HL-60/S4 treated with retinoic acid at 250 ng/mL for 4 days and 3 days (cell line): ENCODE data around the gene SCAMP3.

Experiments used
- in situ Hi-C: fragments of 300-500 bp; cut with MboI; formaldehyde crosslinking; loops from 2 replicates; pipeline ENCODE4 v1.7.0; 2022; ENCODE audit warnings: low sequenced_read_pairs

SCAMP3 gene

GRCh38 chr1:155285631-155286044 is 23.5 kb upstream of the SCAMP3 start:
- in situ Hi-C loops: no loop called here

- in situ Hi-C loops: no loop called here
Observed at GRCh38 chr1:155285063-155285462, 22.9 kb upstream of the SCAMP3 start.

- in situ Hi-C loops: no loop called here
Observed at GRCh38 chr1:155284476-155284875, 22.3 kb upstream of the SCAMP3 start.

DNA sequence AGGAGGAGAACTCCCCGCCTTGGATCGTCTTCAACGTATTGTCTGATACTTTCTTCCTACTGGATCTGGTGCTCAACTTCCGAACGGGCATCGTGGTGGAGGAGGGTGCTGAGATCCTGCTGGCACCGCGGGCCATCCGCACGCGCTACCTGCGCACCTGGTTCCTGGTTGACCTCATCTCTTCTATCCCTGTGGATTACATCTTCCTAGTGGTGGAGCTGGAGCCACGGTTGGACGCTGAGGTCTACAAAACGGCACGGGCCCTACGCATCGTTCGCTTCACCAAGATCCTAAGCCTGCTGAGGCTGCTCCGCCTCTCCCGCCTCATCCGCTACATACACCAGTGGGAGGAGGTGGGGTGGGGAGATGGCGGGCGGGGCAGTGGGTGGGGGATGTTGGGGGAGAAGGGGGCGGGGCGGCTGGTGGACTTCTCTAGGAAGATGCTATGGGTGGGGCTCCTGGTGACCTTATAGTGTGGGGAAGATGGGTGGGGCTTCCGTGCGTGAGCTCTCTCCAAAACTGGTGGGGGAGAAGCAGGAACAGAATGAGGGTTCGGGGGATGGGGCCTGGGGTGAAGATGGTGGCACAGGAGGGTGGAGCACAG is 20.4 kb upstream of the SCAMP3 start:
- in situ Hi-C loops: no loop called here

DNA sequence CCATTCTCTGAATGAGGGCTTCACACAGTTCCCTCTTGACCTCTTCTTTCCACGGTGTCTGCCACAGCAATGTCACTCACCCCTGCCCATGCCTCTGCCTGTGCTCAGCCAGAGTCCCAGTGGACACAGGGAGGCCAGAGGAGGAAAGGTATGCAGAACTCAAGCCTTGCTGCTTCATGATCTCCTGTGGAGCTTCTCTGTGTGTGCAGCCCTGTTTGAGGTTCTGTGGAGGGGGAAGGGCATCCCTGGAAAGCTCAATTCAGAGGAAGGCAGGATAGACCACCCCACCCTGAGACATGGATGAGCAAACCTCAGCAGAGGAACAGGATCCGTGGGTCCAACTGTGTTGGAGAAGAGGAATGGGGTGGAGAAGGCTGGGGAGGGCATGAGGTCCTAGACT is 17.1 kb upstream of the SCAMP3 start:
- in situ Hi-C loops: no loop called here

DNA sequence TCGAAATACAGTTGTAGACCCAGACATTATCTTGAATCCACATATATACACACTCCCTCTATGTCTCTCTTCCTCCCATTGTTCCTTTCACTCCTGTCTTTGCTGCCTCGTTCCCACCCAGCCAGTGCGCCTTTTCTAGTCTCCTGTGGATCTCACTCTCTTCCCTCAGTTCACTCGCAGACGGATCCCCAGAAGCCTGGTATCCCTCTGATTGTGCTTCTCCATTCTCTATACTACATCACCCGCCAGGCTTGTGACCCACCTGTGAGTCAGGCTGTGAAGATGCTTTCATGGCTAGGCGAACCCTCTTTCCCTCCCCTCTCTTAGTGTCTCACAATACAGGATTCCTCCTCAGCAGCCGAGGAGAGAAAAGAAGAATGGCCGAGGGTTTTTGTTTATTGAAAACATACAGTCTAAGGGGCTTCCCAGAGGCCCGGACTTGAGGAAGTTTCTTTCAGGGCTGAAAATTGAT is 16.6 kb upstream of the SCAMP3 start:
- in situ Hi-C loops: no loop called here

DNA sequence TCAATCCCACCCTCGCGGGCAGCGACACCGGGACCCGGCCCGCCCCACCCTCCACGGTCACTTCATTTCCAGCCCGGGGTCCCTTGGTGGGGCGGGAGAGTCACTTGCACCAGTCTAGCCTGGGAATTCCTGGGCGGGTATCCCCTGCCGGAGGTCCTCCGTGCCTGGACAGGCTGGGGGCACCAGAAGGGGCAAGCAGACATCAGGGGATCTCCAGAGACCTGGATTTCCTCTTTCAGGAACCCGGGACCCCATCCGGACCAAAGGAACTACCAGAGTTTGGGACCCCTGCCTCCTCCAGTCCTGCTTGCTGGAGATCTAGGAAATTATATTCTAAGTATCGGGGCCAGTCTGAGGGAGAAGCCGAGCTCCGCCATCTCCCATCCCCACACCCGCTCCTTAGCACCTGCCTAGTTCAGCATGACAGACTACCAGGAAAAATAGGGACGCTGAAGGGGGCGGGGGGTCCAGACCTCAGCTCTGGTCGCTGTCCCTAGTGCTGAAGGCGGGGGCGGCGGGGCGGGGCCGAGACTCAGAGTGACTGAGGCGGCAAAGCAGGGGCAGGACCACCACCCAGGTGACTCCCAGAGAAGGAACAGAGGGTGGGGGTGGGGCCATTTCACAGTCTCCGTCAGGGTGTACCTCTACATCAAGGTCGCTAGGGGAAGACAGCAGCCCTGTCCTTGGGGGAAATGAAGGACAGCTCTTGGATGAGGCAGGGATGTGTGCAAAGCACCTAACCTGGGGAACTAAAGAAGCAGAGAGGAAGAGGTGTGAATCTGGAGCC is 15.9 kb upstream of the SCAMP3 start:
- in situ Hi-C loops: no loop called here

DNA sequence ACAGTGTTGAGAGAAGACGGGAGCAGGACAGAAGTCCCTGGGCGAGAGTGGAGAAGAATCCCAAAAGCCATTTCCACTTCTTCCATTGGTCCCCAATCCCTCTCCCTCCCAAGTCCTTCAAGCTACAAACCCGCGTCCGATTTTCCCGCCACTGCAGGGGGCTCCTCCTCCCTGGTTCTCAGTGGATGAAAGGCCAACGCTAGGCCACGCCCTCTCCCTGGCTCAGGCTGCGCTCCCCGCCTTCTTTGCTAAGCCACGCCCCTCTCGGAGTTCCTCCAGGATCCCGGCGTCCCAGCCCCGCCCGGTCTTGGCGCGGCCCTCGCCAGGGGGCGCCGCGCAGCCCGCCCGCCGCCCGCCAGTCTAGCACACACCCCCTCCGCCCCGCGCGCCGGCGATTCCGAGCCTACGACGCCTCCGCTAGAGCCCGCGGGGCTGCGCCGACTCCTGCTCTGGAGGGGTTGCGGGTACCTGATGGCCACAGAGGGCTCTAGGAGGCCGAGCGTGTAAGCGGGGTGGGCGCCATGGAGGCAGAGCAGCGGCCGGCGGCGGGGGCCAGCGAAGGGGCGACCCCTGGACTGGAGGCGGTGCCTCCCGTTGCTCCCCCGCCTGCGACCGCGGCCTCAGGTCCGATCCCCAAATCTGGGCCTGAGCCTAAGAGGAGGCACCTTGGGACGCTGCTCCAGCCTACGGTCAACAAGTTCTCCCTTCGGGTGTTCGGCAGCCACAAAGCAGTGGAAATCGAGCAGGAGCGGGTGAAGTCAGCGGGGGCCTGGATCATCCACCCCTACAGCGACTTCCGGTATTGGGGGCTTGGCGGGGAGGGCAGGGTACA is 15.1 kb upstream of the SCAMP3 start, which contains the start of gene HCN3:
HCN3 (plus strand) TSS at position 394 of the 832 bp plus-strand sequence; CDS start at position 522, 128 bp downstream.
- in situ Hi-C loops: no loop called here

DNA sequence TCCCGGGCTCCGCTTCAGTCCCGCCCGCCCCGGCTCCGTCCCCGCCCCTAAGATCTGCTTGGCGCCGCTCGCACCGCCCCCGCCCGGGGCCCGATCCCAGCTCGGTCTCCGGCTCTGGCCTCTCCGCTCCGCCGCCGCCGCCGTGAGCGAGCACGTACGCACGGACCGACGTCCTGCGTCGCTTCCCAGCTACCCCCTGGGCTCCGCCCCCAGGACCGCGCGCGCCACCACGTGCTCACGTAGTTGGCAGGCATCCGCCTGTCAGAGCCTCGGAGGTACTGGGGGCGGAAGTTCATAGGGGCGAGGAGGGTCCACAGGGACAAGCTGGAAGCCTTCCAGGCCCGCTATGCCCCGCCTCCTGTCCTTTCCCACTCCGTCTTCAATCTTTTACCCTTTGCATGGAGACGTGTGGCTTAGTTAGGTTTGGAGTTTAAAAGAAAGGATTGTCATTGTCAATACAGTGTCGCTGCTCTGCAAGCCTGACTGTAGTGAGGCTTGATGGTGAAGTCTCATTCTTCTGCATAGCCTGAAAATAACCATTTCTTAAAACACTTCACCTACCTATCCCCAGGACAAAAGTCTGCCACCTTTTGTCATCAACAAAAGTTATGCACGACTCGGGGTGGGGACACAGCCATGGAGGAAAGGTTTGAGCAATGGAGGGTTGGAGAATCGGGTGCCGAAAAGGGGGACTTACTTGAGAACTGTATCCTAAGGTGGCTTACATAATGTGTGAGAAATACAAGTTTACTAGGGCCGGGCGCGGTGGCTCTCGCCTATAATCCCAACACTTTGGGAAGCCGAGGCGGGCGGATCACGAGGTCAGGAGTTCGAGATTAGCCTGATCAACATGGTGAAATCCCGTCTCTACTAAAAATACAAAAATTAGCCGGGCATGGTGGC is 11.4 kb upstream of the SCAMP3 start, which contains the start of gene CLK2:
CLK2 (minus strand) TSS at position 162 of the 903 bp plus-strand sequence. CDS start 2,527 bp downstream, outside the sequence.
- in situ Hi-C loops: no loop called here

- in situ Hi-C loops: no loop called here
Observed at GRCh38 chr1:155272466-155273342, 10.5 kb upstream of the SCAMP3 start.

GRCh38 chr1:155269381-155269780 is 7.2 kb upstream of the SCAMP3 start:
- in situ Hi-C loops: no loop called here

- in situ Hi-C loops: no loop called here
Observed at GRCh38 chr1:155268630-155269029, 6.5 kb upstream of the SCAMP3 start.

- in situ Hi-C loops: no loop called here
Observed at GRCh38 chr1:155267373-155267772, 5.2 kb upstream of the SCAMP3 start.

DNA sequence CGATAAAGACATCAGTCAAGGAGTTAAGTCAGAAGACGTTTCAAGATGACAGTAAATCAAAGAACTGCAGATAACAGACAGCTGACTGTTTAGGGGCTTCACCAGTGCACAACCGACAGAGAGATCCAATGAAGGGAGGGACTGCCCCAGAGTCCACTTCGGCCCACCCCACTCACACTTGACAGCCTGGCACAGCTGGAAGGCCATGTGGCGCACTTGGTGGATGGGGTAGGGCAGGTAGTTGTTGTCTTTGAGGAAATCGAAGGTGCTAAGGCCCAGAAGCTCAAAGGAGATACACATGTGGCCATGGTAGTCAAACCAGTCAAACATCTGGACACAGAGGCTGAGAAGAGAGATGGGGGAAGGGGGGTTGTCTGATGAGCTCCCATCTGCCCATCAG is 4.4 kb upstream of the SCAMP3 start:
- in situ Hi-C loops: no loop called here

GRCh38 chr1:155263067-155263466 is 907 bp upstream of the SCAMP3 start:
- in situ Hi-C loops: no loop called here

DNA sequence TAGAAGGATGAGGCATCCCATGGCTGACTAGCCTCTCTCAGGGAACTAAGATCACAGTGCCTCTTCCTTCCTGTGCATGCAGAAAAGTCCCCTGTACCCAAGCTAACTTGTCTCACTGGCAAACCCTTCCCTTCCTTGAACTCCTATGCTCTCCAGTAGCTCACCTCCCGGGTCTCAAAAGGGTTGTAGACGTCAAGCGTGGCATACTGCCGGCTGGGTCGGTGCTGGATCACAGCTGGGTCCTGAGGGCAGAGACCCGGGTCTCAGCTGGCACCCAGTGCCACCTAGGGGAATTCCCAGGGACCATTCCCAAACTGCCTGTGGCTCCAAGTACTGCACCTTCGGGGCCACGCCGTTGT is 688 bp downstream of the SCAMP3 start:
- in situ Hi-C loops: no loop called here

- in situ Hi-C loops: no loop called here
Observed at GRCh38 chr1:155260276-155260675, 1.9 kb downstream of the SCAMP3 start.

DNA sequence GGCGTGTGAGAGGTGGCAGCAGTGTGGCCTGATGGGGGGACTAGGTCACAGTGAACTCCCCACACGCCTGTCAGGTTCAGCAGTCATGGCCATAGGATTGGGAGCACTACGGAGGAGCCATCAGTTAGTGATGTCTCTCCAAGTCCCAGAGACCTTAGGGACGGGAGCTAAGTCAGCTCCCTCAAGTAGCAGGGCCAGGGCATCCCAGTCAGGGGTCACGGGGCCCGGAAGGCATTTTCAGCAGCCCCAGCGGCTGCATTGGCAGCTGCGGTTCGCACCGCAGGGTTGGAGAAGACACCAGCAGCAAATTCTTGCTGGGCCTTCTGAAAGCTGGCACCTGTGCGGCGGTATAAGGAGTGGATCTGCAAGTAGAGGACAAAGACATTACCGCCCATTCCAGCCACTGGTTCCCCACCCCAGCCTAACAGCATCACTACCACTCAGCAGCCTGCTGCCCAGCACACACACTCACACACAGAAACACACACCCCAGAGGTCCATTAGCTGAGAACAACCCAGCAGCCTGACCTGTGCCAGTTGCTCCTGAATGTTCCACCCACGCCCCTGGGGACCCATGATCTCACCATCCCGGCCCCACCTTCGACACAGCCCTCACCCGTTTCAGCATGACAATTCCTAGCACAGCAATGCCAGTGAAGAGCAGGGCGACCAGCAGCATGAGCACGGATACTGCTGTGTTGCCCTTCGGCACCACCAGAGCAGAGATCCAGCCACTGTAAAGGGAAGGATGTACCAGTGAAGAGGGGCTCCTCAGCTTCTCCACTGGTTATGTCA is 5.9 kb downstream of the SCAMP3 start:
- in situ Hi-C loops: loop anchor here (10.0 kb wide), 1 partner anchor 329 kb away; no protein-coding TSS in a partner anchor
